Measurements from ENCODE around the gene KRTAP5-4. TPM values are rescaled to one million over a fixed set of nuclear protein-coding genes. Genes with fewer than 3 reads are reported as not detected.

Gene KRTAP5-4
- total RNA-seq, 1 donor from 2014 or later = not detected

DNA sequence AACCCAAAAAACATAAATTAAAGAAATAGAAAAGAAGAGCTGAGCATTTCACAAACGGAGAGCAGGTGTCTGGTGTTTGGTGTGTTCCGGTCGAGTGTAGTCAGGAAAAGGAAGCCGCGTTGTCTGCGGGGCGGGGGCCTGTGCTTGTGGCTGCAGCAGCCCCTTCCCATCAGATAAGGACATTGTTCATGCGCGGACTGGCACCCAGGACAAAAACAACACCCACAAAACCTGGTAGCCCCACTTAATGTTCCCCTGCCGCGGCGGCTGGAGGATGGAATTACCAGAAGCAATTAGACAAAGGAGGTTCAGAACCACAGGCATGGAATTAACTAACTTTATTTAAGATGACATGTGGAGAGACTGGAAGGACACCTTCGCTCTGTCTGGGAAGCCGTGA is 37.6 kb upstream of the KRTAP5-4 start:
- H3K4me1 Mint-ChIP-seq = peaks cover 8% of the 10 kb centered on the region
- no peaks in the 10 kb centered on the region for H3K9me3 Mint-ChIP-seq
- no peak overlapping the region for H3K4me3 Mint-ChIP-seq
- peaks cover 23% of the 10 kb centered on the region for H3K27me3 Mint-ChIP-seq (ENCODE audit: low read depth)
- no peak for DNase-seq (ENCODE audit: low spot score in 2 of 2, unreplicated experiment in 2 of 2)
- H3K36me3 Mint-ChIP-seq = no peaks in the 10 kb centered on the region
- no peak overlapping the region for H3K27ac Mint-ChIP-seq
- TF ChIP-seq, protein P1, sequence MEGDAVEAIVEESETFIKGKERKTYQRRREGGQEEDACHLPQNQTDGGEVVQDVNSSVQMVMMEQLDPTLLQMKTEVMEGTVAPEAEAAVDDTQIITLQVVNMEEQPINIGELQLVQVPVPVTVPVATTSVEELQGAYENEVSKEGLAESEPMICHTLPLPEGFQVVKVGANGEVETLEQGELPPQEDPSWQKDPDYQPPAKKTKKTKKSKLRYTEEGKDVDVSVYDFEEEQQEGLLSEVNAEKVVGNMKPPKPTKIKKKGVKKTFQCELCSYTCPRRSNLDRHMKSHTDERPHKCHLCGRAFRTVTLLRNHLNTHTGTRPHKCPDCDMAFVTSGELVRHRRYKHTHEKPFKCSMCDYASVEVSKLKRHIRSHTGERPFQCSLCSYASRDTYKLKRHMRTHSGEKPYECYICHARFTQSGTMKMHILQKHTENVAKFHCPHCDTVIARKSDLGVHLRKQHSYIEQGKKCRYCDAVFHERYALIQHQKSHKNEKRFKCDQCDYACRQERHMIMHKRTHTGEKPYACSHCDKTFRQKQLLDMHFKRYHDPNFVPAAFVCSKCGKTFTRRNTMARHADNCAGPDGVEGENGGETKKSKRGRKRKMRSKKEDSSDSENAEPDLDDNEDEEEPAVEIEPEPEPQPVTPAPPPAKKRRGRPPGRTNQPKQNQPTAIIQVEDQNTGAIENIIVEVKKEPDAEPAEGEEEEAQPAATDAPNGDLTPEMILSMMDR (IDR thresholded peaks at IDR 0.05; ENCODE audit: unreplicated experiment) = no peak

DNA sequence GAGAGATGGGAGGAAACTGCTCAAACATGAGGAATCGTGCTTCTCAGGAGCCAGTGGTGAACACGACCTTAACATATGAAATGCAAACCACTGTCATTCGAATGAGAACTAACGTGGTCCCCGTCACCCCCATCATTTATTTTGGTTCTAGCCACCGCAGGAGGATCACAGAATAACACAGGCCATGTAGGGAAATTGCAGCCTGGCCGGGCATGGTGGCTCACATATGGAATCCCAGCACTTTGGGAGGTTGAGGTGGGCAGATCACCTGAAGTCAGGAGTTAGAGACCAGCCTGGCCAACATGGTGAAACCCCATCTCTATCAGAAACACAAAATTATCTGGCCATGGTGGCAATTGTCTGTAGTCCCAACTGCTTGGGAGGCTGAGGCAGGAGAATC is 34.7 kb upstream of the KRTAP5-4 start:
- TF ChIP-seq, protein P1 (IDR thresholded peaks at IDR 0.05; ENCODE audit: unreplicated experiment) = no peak
- H3K27me3 Mint-ChIP-seq (ENCODE audit: low read depth) = peaks cover 20% of the 10 kb centered on the region
- no peak for DNase-seq (ENCODE audit: low spot score in 2 of 2, unreplicated experiment in 2 of 2)
- no peaks in the 10 kb centered on the region for H3K36me3 Mint-ChIP-seq
- peaks cover 15% of the 10 kb centered on the region for H3K4me1 Mint-ChIP-seq
- no peak overlapping the region for H3K4me3 Mint-ChIP-seq
- H3K27ac Mint-ChIP-seq = no peak overlapping the region
- no peaks in the 10 kb centered on the region for H3K9me3 Mint-ChIP-seq

DNA sequence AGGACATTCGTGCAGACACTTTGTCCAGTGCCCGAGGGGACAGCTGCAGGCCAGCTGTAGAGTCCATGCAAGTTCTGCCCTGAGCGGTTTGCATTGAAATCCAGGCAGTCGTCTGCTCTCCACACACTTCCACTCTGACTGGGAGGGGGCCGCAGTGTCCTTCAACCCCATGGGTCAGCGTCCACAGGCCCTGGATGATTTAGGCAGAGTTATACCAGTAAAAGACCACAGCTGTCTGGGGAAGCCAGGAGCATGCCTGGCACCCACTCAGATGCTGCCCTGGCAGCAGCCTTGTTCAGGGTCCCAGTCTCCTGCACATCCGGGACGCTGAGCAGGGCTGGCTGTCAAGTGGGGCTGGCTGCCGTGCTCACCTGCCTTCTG is 34.1 kb upstream of the KRTAP5-4 start:
- no peak for DNase-seq (ENCODE audit: low spot score in 2 of 2, unreplicated experiment in 2 of 2)
- peaks cover 17% of the 10 kb centered on the region for H3K4me1 Mint-ChIP-seq
- TF ChIP-seq, protein P1 (IDR thresholded peaks at IDR 0.05; ENCODE audit: unreplicated experiment) = no peak
- H3K4me3 Mint-ChIP-seq = no peak overlapping the region
- H3K27ac Mint-ChIP-seq = no peak overlapping the region
- H3K27me3 Mint-ChIP-seq (ENCODE audit: low read depth) = peaks cover 21% of the 10 kb centered on the region
- H3K36me3 Mint-ChIP-seq = no peaks in the 10 kb centered on the region
- no peaks in the 10 kb centered on the region for H3K9me3 Mint-ChIP-seq

DNA sequence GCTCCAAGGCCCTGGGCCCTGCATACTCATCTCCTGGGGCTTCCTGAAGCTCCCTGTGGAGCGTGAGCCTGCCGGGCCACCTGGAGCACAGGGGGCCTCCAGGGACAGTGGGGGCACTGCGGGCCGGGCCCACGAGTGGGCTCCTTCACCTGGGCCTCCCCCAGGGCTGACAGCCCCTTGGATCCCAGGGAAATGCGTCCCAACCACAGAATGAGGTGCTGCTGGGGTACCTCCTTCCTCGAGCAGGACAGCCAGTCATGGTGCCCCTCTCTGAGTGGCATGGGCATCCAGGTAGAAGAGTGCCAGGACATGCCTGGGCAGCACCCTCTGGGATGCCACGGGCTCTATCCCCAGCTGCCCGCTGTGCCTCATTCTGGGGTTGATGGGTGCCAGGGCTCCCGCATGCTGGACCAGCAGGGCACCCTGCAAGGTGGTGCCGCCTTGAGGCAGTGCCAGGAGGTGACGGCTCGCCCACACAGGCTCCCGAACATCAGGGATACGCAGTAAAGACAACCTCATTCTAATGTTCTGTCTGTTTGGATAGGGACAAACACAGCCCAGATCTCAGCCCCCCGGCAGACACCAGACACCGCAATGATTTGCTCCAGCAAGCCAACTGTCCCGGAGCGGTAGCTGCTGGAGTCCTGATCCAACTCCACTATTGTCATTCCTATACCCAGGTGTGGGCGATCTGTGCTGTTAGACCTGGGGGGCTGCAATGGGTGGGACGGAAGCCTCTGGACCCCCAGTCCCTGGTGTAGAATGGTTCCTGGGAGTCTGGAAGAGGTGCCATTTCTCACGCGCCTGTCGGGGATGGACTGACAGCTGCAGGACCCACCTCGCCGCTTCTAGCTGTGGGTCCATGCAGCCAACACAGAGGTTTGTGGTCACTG is 33.5 kb upstream of the KRTAP5-4 start:
- peaks cover 20% of the 10 kb centered on the region for H3K27me3 Mint-ChIP-seq (ENCODE audit: low read depth)
- TF ChIP-seq, protein P1 (IDR thresholded peaks at IDR 0.05; ENCODE audit: unreplicated experiment) = no peak
- H3K36me3 Mint-ChIP-seq = no peaks in the 10 kb centered on the region
- DNase-seq (ENCODE audit: low spot score in 2 of 2, unreplicated experiment in 2 of 2) = no peak
- peak overlapping the region; percentile 80 for H3K27ac Mint-ChIP-seq
- H3K9me3 Mint-ChIP-seq = no peaks in the 10 kb centered on the region
- H3K4me3 Mint-ChIP-seq = no peak overlapping the region
- peaks cover 17% of the 10 kb centered on the region for H3K4me1 Mint-ChIP-seq

DNA sequence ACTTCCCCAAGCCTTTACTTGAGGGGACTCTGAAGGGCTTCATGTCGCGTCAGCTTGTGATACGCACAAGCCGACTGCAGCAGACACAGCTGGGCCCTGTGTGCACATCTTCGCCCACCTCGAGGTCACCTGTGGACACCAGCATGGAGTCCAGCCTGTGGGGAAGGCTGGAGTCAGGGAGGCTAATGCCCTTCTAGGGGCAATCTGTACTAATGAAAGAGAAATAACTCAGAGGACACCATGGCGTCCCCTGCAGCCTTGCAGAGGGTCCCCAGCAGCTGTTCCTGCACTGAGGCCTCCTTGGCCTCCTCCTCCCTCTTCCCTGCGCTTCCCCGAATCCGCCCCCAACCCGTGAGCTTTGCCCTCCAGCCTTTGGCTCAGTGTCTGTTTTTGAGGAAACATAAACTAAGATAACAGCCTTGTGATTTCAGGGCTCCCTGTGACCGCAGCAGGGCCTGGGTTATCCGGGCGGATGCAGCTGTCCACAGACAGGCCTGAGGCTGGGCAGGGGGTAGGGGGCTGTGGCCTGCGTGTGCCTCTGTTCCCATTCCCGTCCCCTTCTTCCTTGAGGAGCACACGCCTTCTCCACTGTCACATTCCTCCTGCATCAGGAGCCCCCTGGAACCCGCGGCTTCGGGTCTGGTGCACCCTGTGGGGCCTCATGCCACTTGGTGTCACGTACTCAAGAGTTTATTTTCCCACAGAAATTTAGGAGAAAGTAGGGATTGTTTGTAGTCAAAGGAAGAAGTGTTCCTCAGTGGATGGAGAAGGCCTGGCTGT is 32.6 kb upstream of the KRTAP5-4 start:
- no peak for DNase-seq (ENCODE audit: low spot score in 2 of 2, unreplicated experiment in 2 of 2)
- no peaks in the 10 kb centered on the region for H3K9me3 Mint-ChIP-seq
- peak overlapping the region; percentile 80 for H3K27ac Mint-ChIP-seq
- peaks cover 17% of the 10 kb centered on the region for H3K4me1 Mint-ChIP-seq
- H3K27me3 Mint-ChIP-seq (ENCODE audit: low read depth) = peaks cover 12% of the 10 kb centered on the region
- TF ChIP-seq, protein P1 (IDR thresholded peaks at IDR 0.05; ENCODE audit: unreplicated experiment) = no peak
- no peak overlapping the region for H3K4me3 Mint-ChIP-seq
- H3K36me3 Mint-ChIP-seq = no peaks in the 10 kb centered on the region
